Breast epithelium (tissue), 3 donors: ENCODE results near the gene PRKD2.

Source experiments
- POLR2A ChIP-seq: fragments of 450-650 bp; IDR thresholded peaks from one replicate; pipeline ENCODE4 v1.6.1; 2016; ENCODE audit warnings: antibody characterized with exemption, mild to moderate bottlenecking, moderate library complexity
- TF ChIP-seq, protein P1 (sequence below), 3 donors: fragments of 450-650 bp; IDR thresholded peaks; one replicate each; pipeline ENCODE4 v1.5.1; 2016 to 2017; ENCODE audit warnings: antibody characterized with exemption in 3 of 3, mild to moderate bottlenecking in 3 of 3, moderate library complexity in 3 of 3

DNA sequence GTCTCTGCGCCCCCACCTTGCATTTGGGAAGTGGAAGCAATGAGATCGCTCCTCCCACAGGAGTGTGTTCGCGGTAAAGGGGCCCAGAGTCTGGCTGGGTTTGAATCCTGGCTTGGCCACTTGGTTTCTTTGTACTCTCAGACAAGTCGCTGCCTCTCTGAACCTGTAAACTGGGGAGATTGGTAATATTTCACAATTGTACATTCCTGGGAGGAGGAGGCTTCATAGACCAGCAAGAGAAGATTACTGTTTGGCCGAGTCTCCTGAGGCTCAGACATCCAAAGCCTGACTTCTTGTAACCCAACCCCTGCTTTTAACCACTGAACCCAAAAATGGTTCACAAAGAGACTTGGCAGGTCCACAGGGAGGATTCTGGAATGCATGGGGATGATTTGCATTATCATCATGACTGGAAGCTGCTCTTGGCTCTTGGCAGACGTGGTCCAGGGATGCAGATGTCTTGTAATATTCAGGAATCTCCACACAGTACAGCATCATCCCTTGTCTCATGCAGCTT is 43.0 kb upstream of the PRKD2 start:
- TF ChIP-seq POLR2A: no peak
- TF ChIP-seq, protein P1, sequence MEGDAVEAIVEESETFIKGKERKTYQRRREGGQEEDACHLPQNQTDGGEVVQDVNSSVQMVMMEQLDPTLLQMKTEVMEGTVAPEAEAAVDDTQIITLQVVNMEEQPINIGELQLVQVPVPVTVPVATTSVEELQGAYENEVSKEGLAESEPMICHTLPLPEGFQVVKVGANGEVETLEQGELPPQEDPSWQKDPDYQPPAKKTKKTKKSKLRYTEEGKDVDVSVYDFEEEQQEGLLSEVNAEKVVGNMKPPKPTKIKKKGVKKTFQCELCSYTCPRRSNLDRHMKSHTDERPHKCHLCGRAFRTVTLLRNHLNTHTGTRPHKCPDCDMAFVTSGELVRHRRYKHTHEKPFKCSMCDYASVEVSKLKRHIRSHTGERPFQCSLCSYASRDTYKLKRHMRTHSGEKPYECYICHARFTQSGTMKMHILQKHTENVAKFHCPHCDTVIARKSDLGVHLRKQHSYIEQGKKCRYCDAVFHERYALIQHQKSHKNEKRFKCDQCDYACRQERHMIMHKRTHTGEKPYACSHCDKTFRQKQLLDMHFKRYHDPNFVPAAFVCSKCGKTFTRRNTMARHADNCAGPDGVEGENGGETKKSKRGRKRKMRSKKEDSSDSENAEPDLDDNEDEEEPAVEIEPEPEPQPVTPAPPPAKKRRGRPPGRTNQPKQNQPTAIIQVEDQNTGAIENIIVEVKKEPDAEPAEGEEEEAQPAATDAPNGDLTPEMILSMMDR (IDR thresholded peaks at IDR 0.05): no peak
